ENCODE data around the gene PDE6A. TPM values are rescaled to one million over a fixed set of nuclear protein-coding genes. Genes with fewer than 3 reads are reported as not detected.
A peak's percentile ranks its signal among the peaks of the same experiment; 100 is the strongest.

PDE6A gene
- total RNA-seq, 1 donor from 2014 or later, result not detected

GRCh38 chr5:149852641-149853330 lies 91.8 kb downstream of the PDE6A start:
- POLR2A ChIA-PET, result interaction anchor here (1.2 kb wide), 1 partner anchor 18 kb away, joined by 5 read pairs; no protein-coding TSS in a partner anchor
- peaks cover 17% of the 10 kb centered on the region for H3K36me3 Mint-ChIP-seq (ENCODE audit: low read depth)
- H3K4me1 Mint-ChIP-seq, result no peaks in the 10 kb centered on the region
- peak; percentile 20 for TF ChIP-seq CTCF (IDR thresholded peaks at IDR 0.05)
- intact Hi-C loops (cut with micrococcal nuclease), result loop anchor here (1.0 to 5.0 kb wide), 3 partner anchors 18 to 216 kb away; no protein-coding TSS in a partner anchor
- no peak overlapping the region for H3K27ac Mint-ChIP-seq
- peak; percentile 29 for DNase-seq
- H3K9me3 Mint-ChIP-seq, result no peaks in the 10 kb centered on the region
- H3K27me3 Mint-ChIP-seq, result no peaks in the 10 kb centered on the region
- no peak overlapping the region for H3K4me3 Mint-ChIP-seq
- ATAC-seq (ENCODE audit: low read depth), result peak; percentile 25
- CTCF ChIA-PET, result interaction anchor here (0.6 to 8.2 kb wide), 19 partner anchors 9 to 773 kb away, joined by 3 to 121 read pairs (median 5); partner anchors contain the start of gene SLC26A2

GRCh38 chr5:149851211-149851610 lies 93.4 kb downstream of the PDE6A start:
- ATAC-seq (ENCODE audit: low read depth) (no peak), DNase-seq (no peak)
- Mint-ChIP-seq H3K4me1 (no peaks in the 10 kb centered on the region), H3K36me3 (ENCODE audit: low read depth) (peaks cover 31% of the 10 kb centered on the region), H3K4me3 (no peak overlapping the region), H3K27me3 (no peaks in the 10 kb centered on the region), H3K9me3 (no peaks in the 10 kb centered on the region), H3K27ac (no peak overlapping the region)
- CTCF ChIA-PET, result interaction anchor here (0.8 to 8.2 kb wide), 6 partner anchors 10 to 214 kb away, joined by 3 to 121 read pairs (median 20); no protein-coding TSS in a partner anchor
- POLR2A ChIA-PET, result no interaction called here
- no peak for TF ChIP-seq CTCF (IDR thresholded peaks at IDR 0.05)
- intact Hi-C loops (cut with micrococcal nuclease), result loop anchor here (5.0 kb wide), 1 partner anchor 141 kb away; no protein-coding TSS in a partner anchor

- Mint-ChIP-seq H3K9me3 (no peaks in the 10 kb centered on the region), H3K4me1 (no peaks in the 10 kb centered on the region), H3K36me3 (ENCODE audit: low read depth) (peaks cover 41% of the 10 kb centered on the region), H3K4me3 (no peak overlapping the region), H3K27ac (no peak overlapping the region), H3K27me3 (no peaks in the 10 kb centered on the region)
- ATAC-seq (ENCODE audit: low read depth) (no peak), DNase-seq (no peak)
- CTCF ChIA-PET, result interaction anchor here (1.3 to 8.2 kb wide), 4 partner anchors 11 to 213 kb away, joined by 3 to 121 read pairs (median 30); no protein-coding TSS in a partner anchor
- POLR2A ChIA-PET, result no interaction called here
- no peak for TF ChIP-seq CTCF (IDR thresholded peaks at IDR 0.05)
- intact Hi-C loops (cut with micrococcal nuclease), result loop anchor here (5.0 kb wide), 1 partner anchor 142 kb away; no protein-coding TSS in a partner anchor
These were observed 94.4 kb downstream of the PDE6A start for GRCh38 chr5:149849966-149850910.

- H3K27ac Mint-ChIP-seq, result no peak overlapping the region
These were observed 95.2 kb downstream of the PDE6A start for GRCh38 chr5:149849280-149849965.

More at GRCh38 chr5:149849280-149849965, 95.2 kb downstream of the PDE6A start:
- Mint-ChIP-seq H3K4me3 (no peak overlapping the region), H3K36me3 (ENCODE audit: low read depth) (peaks cover 47% of the 10 kb centered on the region), H3K9me3 (no peaks in the 10 kb centered on the region), H3K4me1 (no peaks in the 10 kb centered on the region), H3K27me3 (no peaks in the 10 kb centered on the region)
- DNase-seq, result no peak
- ChIA-PET CTCF (interaction anchor here (8.2 kb wide), 1 partner anchor 18 kb away, joined by 121 read pairs; no protein-coding TSS in a partner anchor), POLR2A (no interaction called here)
- no peak for TF ChIP-seq CTCF (IDR thresholded peaks at IDR 0.05)
- no peak for ATAC-seq (ENCODE audit: low read depth)
- intact Hi-C loops (cut with micrococcal nuclease), result no loop called here
